Thyroid gland (tissue), 4 donors: ENCODE results near the gene LRFN2. TPM values are rescaled to one million over a fixed set of nuclear protein-coding genes. Genes with fewer than 3 reads are reported as not detected.

Experiments used
- DNase-seq, 2 donors: peaks; one replicate each; pipeline ENCODE4 v3.0.0-alpha.2; 2019
- H3K27ac ChIP-seq, 3 donors: fragments of 200-600 bp; sonication (generic); 1 replicate in 2 of 3; 2 replicates in 1 of 3; pipeline ENCODE4 v1.5.1; 2016 to 2019; ENCODE audit warnings: mild to moderate bottlenecking in 1 of 3, moderate library complexity in 1 of 3
- H3K27me3 ChIP-seq: fragments of 200-600 bp; sonication (generic); one replicate; pipeline ENCODE4 v1.5.1; 2019
- H3K36me3 ChIP-seq, 2 donors: fragments of 200-600 bp; sonication (generic); one replicate each; pipeline ENCODE4 v1.5.1; 2016 to 2019
- H3K4me1 ChIP-seq, 2 donors: fragments of 200-600 bp; sonication (generic); one replicate each; pipeline ENCODE4 v1.5.1; 2017 to 2019
- H3K4me3 ChIP-seq, 3 donors: fragments of 200-600 bp; sonication (generic); replicated peaks in 1 of 3; 1 replicate in 2 of 3; 2 replicates in 1 of 3; pipeline ENCODE4 v1.5.1; 2016; ENCODE audit warnings: mild to moderate bottlenecking in 1 of 3
- H3K9me3 ChIP-seq: fragments of 200-600 bp; sonication (generic); one replicate; pipeline ENCODE4 v1.5.1; 2017
- CTCF ChIP-seq, 6 experiments: fragments of 200-600 bp in 3 of 6; fragments of 450-650 bp in 3 of 6; sonication (generic) in 3 of 6; IDR thresholded peaks; one replicate each; pipeline ENCODE4 v1.5.1; 2016 to 2019; ENCODE audit warnings: antibody characterized with exemption in 6 of 6, mild to moderate bottlenecking in 2 of 6, inconsistent platforms in 1 of 6, moderate library complexity in 1 of 6
- POLR2A ChIP-seq, 2 donors: fragments of 450-650 bp; IDR thresholded peaks; one replicate each; pipeline ENCODE4 v1.6.1; 2017; ENCODE audit warnings: antibody characterized with exemption in 2 of 2, mild to moderate bottlenecking in 2 of 2, moderate library complexity in 1 of 2
- WGBS, 2 donors: methylation state at CpG; one replicate each; pipeline ENCODE4 v1.1.5; 2017; 5-methylcytosine and 5-hydroxymethylcytosine counted together
- intact Hi-C: fragments of 100-400 bp; cut with DNase I; formaldehyde crosslinking; loops from one replicate; pipeline ENCODE4 v1.15.1; 2023
- total RNA-seq, 4 donors: library from RNA; depleted of rRNA; stranded (reverse); fragments of >200 nt; gene quantifications; one replicate each; pipeline ENCODE4 v1.2.3, GENCODE V29; 2016

LRFN2 gene
- total RNA-seq, 4 donors from 2014 or later, result 0.13 TPM; not detected in 3

- Histone ChIP-seq H3K36me3 (no peaks in the 10 kb centered on the region), H3K4me1 (peaks cover 0 to 9% of the 10 kb centered on the region in 2 donors), H3K9me3 (no peaks in the 10 kb centered on the region), H3K27me3 (no peaks in the 10 kb centered on the region), H3K4me3 (no peak overlapping the region), H3K27ac (no peak overlapping the region)
- 31 to 44% methylated on average over 4 of the region's 4 CpGs for WGBS, 2 donors
- DNase-seq, result peak; percentile 44 to 52
- TF ChIP-seq CTCF (IDR thresholded peaks at IDR 0.05), result no peak
- no peak for TF ChIP-seq POLR2A (IDR thresholded peaks at IDR 0.05)
- intact Hi-C loops, result no loop called here
Measured at GRCh38 chr6:40500227-40500626, 86.9 kb downstream of the LRFN2 start.

- Histone ChIP-seq H3K9me3 (no peaks in the 10 kb centered on the region), H3K27ac (no peak overlapping the region), H3K27me3 (no peaks in the 10 kb centered on the region), H3K36me3 (no peaks in the 10 kb centered on the region), H3K4me1 (peaks cover 0 to 9% of the 10 kb centered on the region in 2 donors), H3K4me3 (no peak overlapping the region)
- no peak for DNase-seq
- no peak for TF ChIP-seq CTCF (IDR thresholded peaks at IDR 0.05)
- no peak for TF ChIP-seq POLR2A (IDR thresholded peaks at IDR 0.05)
- intact Hi-C loops, result no loop called here
- WGBS, 2 donors, result 66 to 71% methylated on average over 8 of the region's 8 CpGs
Measured at GRCh38 chr6:40499215-40499614, 87.9 kb downstream of the LRFN2 start.

- DNase-seq, result no peak
- Histone ChIP-seq H3K27me3 (no peaks in the 10 kb centered on the region), H3K4me3 (no peak overlapping the region), H3K9me3 (no peaks in the 10 kb centered on the region), H3K27ac (no peak overlapping the region), H3K4me1 (peaks cover 0 to 9% of the 10 kb centered on the region in 2 donors), H3K36me3 (no peaks in the 10 kb centered on the region)
- WGBS, 2 donors, result 93 to 100% methylated on average over 1 of the region's 1 CpG
- no peak for TF ChIP-seq POLR2A (IDR thresholded peaks at IDR 0.05)
- TF ChIP-seq CTCF (IDR thresholded peaks at IDR 0.05), result no peak
- intact Hi-C loops, result no loop called here
Measured at GRCh38 chr6:40498148-40498547, 89.0 kb downstream of the LRFN2 start.

GRCh38 chr6:40492187-40492586 is 95.0 kb downstream of the LRFN2 start:
- H3K9me3 ChIP-seq, result no peaks in the 10 kb centered on the region
- TF ChIP-seq POLR2A (IDR thresholded peaks at IDR 0.05) (no peak), CTCF (IDR thresholded peaks at IDR 0.05) (no peak)
- H3K27me3 ChIP-seq, result no peaks in the 10 kb centered on the region
- H3K4me1 ChIP-seq, result peaks cover 0 to 7% of the 10 kb centered on the region in 2 donors
- 19 to 36% methylated on average over 7 of the region's 7 CpGs for WGBS, 2 donors
- intact Hi-C loops, result no loop called here
- H3K4me3 ChIP-seq, result no peak overlapping the region
- H3K27ac ChIP-seq, result no peak overlapping the region
- H3K36me3 ChIP-seq, result no peaks in the 10 kb centered on the region
- DNase-seq, result peak; percentile 30 to 34

- TF ChIP-seq CTCF (IDR thresholded peaks at IDR 0.05) (no peak), POLR2A (IDR thresholded peaks at IDR 0.05) (no peak)
- WGBS, 2 donors, result 91 to 92% methylated on average over 4 of the region's 4 CpGs
- Histone ChIP-seq H3K27me3 (no peaks in the 10 kb centered on the region), H3K36me3 (no peaks in the 10 kb centered on the region), H3K4me1 (peaks cover 0 to 7% of the 10 kb centered on the region in 2 donors), H3K27ac (no peak overlapping the region), H3K9me3 (no peaks in the 10 kb centered on the region), H3K4me3 (no peak overlapping the region)
- no peak for DNase-seq
- intact Hi-C loops, result no loop called here
Measured at GRCh38 chr6:40490508-40490907, 96.7 kb downstream of the LRFN2 start.
